HepG2 (cell line): ENCODE results near the gene SEC14L5. TPM values are rescaled to one million over a fixed set of nuclear protein-coding genes. Genes with fewer than 3 reads are reported as not detected.

ENCODE experiments used
- CEBPG ChIP-seq: IDR thresholded peaks from 2 replicates; pipeline ENCODE4 v1.6.1; 2016
- FOXK1 ChIP-seq: sonication (generic); formaldehyde crosslinking; IDR thresholded peaks from 2 replicates; pipeline ENCODE4 v1.4.0; 2020; ENCODE audit warnings: low read depth, missing genetic modification reagents, borderline replicate concordance
- GLMP ChIP-seq: sonication (generic); formaldehyde crosslinking; IDR thresholded peaks from 2 replicates; pipeline ENCODE4 v1.9.0; 2021; ENCODE audit warnings: missing genetic modification reagents, mild to moderate bottlenecking, borderline replicate concordance
- HDAC1 ChIP-seq: sonication (generic); formaldehyde crosslinking; IDR thresholded peaks from 2 replicates; pipeline ENCODE4 v1.5.1; 2020; ENCODE audit warnings: mild to moderate bottlenecking, missing genetic modification reagents
- HMGA1 ChIP-seq: sonication (generic); formaldehyde crosslinking; conservative IDR thresholded peaks from 2 replicates; pipeline ENCODE4 v1.4.0; 2020; ENCODE audit warnings: missing genetic modification reagents
- KLF12 ChIP-seq: sonication (generic); formaldehyde crosslinking; IDR thresholded peaks from 2 replicates; pipeline ENCODE4 v1.4.0; 2020; ENCODE audit warnings: missing genetic modification reagents, borderline replicate concordance
- PAXIP1 ChIP-seq: sonication (generic); formaldehyde crosslinking; conservative IDR thresholded peaks from 2 replicates; pipeline ENCODE4 v1.4.0; 2020; ENCODE audit warnings: mild to moderate bottlenecking, missing genetic modification reagents, moderate library complexity
- PRPF4 ChIP-seq: fragments of 200-400 bp; formaldehyde crosslinking; IDR thresholded peaks from 2 replicates; pipeline ENCODE4 v1.6.1; 2016; ENCODE audit warnings: low read length, low read depth; ENCODE audit not compliant: poor library complexity, severe bottlenecking
- RBM39 ChIP-seq: fragments of 200-400 bp; formaldehyde crosslinking; IDR thresholded peaks from one replicate; pipeline ENCODE4 v1.6.1; 2018; ENCODE audit warnings: antibody characterized with exemption, mild to moderate bottlenecking, low read depth, low read length; ENCODE audit not compliant: poor library complexity, severe bottlenecking
- SALL1 ChIP-seq: sonication (generic); formaldehyde crosslinking; IDR thresholded peaks from 2 replicates; pipeline ENCODE4 v1.8.0; 2022; ENCODE audit warnings: mild to moderate bottlenecking, missing genetic modification reagents
- SIN3A ChIP-seq: IDR thresholded peaks from 2 replicates; pipeline ENCODE4 v1.6.1; 2011; ENCODE audit warnings: low read depth, mild to moderate bottlenecking, control low read depth, low read length, borderline replicate concordance
- SOX6 ChIP-seq, 2 experiments: fragments of 450-650 bp in 1 of 2; sonication (generic) in 1 of 2; formaldehyde crosslinking in 1 of 2; IDR thresholded peaks; 2 replicates each; pipeline versions ENCODE4 v1.4.0 to v1.6.1; 2017 to 2020; ENCODE audit warnings: antibody characterized with exemption in 1 of 2, mild to moderate bottlenecking in 1 of 2, missing genetic modification reagents in 1 of 2
- SSRP1 ChIP-seq: IDR thresholded peaks from 2 replicates; pipeline ENCODE4 v1.6.1; 2016; ENCODE audit warnings: control low read depth
- STAG1 ChIP-seq: sonication (generic); formaldehyde crosslinking; IDR thresholded peaks from 2 replicates; pipeline ENCODE4 v1.4.0; 2020; ENCODE audit warnings: missing genetic modification reagents
- TFDP1 ChIP-seq: IDR thresholded peaks from 2 replicates; pipeline ENCODE4 v1.6.1; 2016; ENCODE audit warnings: missing compliant biosample characterization, missing genetic modification reagents, borderline replicate concordance
- ZNF138 ChIP-seq: sonication (generic); formaldehyde crosslinking; IDR thresholded peaks from 2 replicates; pipeline ENCODE4 v1.5.0; 2020; ENCODE audit warnings: mild to moderate bottlenecking, low read depth, missing genetic modification reagents
- ZNF207 ChIP-seq: fragments of 450-650 bp; IDR thresholded peaks from 2 replicates; pipeline ENCODE4 v1.6.1; 2016; ENCODE audit warnings: antibody characterized with exemption, borderline replicate concordance
- ZNF234 ChIP-seq: sonication (generic); formaldehyde crosslinking; conservative IDR thresholded peaks from 2 replicates; pipeline ENCODE4 v1.5.1; 2020; ENCODE audit warnings: mild to moderate bottlenecking, missing genetic modification reagents
- ZNF552 ChIP-seq: sonication (generic); formaldehyde crosslinking; IDR thresholded peaks from 2 replicates; pipeline ENCODE4 v1.9.0; 2022; ENCODE audit warnings: missing genetic modification reagents, mild to moderate bottlenecking, borderline replicate concordance
- ZNF619 ChIP-seq: sonication (generic); formaldehyde crosslinking; IDR thresholded peaks from 2 replicates; pipeline ENCODE4 v1.4.0; 2020; ENCODE audit warnings: mild to moderate bottlenecking, missing genetic modification reagents
- ZNF644 ChIP-seq: IDR thresholded peaks from 2 replicates; pipeline ENCODE4 v1.6.1; 2016; ENCODE audit warnings: low read depth
- ZNF704 ChIP-seq: sonication (generic); formaldehyde crosslinking; IDR thresholded peaks from 2 replicates; pipeline ENCODE4 v1.8.1; 2023; ENCODE audit warnings: mild to moderate bottlenecking, inconsistent platforms, moderate library complexity, missing genetic modification reagents, borderline replicate concordance
- ZSCAN12 ChIP-seq: sonication (generic); formaldehyde crosslinking; IDR thresholded peaks from 2 replicates; pipeline ENCODE4 v1.9.0; 2021; ENCODE audit warnings: mild to moderate bottlenecking, missing genetic modification reagents
- polyA plus RNA-seq, 8 experiments: library from polyadenylated mRNA; depleted of rRNA in 3 of 8; stranded (reverse) in 7 of 8; unstranded in 1 of 8; fragments of >200 nt; fragmentation: Illumina TruSeq in 4 of 8; extraction: Trizol in 4 of 8; gene quantifications; 2 replicates each; pipeline versions ENCODE4 v1.2.1 to v1.2.3, GENCODE V29; 2011 to 2016; ENCODE audit warnings: low read depth in 4 of 8, missing spikeins in 1 of 8, mixed read lengths in 1 of 8; ENCODE audit not compliant: insufficient read depth in 1 of 8
- total RNA-seq, 5 experiments: library from RNA; depleted of rRNA; stranded (reverse); fragments of >200 nt; fragmentation: Illumina TruSeq; extraction: Trizol; gene quantifications; 2 replicates each; pipeline ENCODE4 v1.2.3, GENCODE V29; 2016; ENCODE audit warnings: low read depth in 1 of 5

Gene SEC14L5
- total and polyA plus RNA-seq, 2 of the 13 experiments (the other 11 are each of a cell fraction or from before 2014, with no cell fraction given) = 0.40 to 0.42 TPM

- TF ChIP-seq ZNF207 (no peak), ZNF644 (CRISPR knock-in tag) (no peak), ZSCAN12 (no peak), ZNF234 (CRISPR knock-in tag) (no peak), FOXK1 (CRISPR knock-in tag) (no peak), SOX6 (IDR thresholded peaks at IDR 0.05) (no peak), SOX6 (CRISPR knock-in tag; IDR thresholded peaks at IDR 0.05) (0 out of 2 replicates have a peak, but pooled peaks have one; percentile 24), CEBPG (CRISPR knock-in tag) (no peak), GLMP (CRISPR knock-in tag) (no peak), ZNF619 (no peak), STAG1 (CRISPR knock-in tag) (peak; percentile 79), SALL1 (CRISPR knock-in tag) (0 out of 2 replicates have a peak, but pooled peaks have one; percentile 39), ZNF704 (no peak), RBM39 (no peak), SIN3A (no peak), TFDP1 (no peak), ZNF138 (CRISPR knock-in tag) (no peak), KLF12 (no peak), HDAC1 (no peak), SSRP1 (CRISPR knock-in tag) (no peak), ZNF552 (0 out of 2 replicates have a peak, but pooled peaks have one; percentile 49), HMGA1 (CRISPR knock-in tag) (no peak), PRPF4 (no peak), PAXIP1 (CRISPR knock-in tag) (no peak)
These were observed 52.6 kb downstream of the SEC14L5 start (continued) for GRCh38 chr16:5010576-5011329.
